NCI-H345 (cell line): ENCODE results near the gene DNAJC15.
"Not testable (repeated sequence)": the region's sequence is repeated elsewhere in the genome, so short reads cannot be mapped to it uniquely, and the experiment has no call there.

ENCODE experiments used
- DNase-seq: peaks from one replicate; lab custom pipeline; 2025; lab: John Stamatoyannopoulos, UW

DNAJC15 gene

DNA sequence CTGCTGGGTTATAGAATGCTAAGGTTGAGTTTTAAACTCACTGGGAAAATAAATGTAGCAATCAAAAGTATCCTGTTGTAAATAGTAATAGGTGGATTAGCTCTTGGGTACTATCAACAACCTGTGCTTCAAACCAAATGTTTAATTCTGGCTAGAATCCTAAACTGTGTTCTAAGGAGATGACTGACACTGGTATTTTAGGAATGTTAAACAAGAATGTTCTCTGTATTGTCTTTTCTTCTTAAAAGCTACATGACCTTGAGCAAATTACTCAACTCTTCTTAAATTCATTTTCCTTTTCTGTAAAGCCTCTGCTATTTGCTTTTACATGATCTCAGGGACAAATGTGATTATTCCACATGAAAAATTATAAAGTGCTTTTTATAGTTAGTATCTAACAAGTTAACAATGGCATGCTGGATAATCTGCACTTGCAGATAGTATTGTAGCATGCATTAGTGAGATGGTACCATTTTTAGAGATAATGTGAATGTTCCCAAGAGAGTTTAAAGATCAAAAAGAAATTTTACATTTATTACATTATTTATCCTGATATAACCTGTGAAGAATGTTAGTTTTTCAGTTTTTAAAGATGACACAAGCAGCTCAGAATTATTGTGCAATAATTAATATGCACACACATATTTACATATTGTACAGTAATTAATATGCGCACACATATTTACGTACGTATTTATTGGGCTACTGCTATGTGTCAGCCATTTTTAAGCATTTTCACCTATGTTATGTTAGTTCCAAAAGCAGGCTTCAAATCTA lies 17.7 kb upstream of the DNAJC15 start:
- DNase-seq, result no peak

DNA sequence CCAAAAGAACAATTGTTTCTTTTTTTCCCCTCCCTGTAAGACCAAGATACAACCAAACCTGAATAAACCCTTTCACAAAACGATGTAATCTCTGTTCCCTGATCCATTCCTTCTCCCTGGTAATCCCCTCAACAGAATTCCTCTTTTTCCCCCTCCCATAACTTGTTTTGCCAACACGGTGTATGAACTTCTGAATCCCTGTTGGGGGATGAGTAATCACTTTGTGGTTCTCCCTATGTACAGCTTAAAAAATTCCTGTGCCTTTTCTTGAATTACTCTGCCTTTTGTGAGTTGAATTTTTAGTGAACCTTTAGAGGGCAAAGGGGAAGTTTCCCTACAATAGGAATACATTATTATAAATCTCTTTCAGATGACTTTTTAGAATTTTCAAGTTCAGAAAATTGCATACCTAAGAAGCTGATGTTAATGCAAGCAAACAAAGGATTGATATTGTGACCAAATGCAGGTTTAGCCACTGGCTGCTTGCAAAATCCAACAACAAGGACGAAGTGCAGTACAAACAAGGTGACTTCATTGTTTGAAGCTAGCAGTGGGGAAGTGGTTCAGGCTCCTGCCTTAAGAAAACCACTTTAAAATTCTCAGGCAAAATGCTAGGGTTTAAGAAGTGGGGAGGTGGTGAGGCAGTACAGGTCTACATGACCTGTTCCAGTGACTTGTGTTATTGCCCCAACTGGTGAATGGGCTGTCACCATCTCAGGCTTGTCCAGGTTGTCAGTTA lies 16.3 kb upstream of the DNAJC15 start:
- DNase-seq, result no peak

DNA sequence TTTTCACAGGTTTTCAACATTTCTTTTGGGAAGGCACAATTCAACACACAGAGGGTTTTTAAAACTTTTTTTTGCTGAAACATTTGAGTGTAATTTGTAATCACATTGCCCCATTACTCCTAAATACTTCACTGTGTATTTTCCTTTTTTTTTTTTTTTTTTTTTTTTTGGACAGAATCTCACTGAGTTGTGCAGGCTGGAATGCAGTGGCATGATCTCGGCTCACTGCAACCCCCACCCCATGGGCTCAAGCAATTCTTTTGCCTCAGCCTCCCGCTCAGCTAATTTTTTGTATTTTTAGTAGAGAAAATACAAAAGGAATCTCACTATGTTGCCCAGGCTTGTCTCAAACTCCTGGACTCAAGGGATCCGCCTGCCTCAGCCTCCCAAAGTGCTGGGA lies 14.8 kb upstream of the DNAJC15 start:
- no peak for DNase-seq

GRCh38 chr13:43009506-43009905 lies 13.9 kb upstream of the DNAJC15 start:
- no peak for DNase-seq

GRCh38 chr13:43014162-43014561 lies 9.2 kb upstream of the DNAJC15 start:
- DNase-seq, result no peak

- no peak for DNase-seq
Observed at GRCh38 chr13:43016226-43016625, 7.2 kb upstream of the DNAJC15 start.

DNA sequence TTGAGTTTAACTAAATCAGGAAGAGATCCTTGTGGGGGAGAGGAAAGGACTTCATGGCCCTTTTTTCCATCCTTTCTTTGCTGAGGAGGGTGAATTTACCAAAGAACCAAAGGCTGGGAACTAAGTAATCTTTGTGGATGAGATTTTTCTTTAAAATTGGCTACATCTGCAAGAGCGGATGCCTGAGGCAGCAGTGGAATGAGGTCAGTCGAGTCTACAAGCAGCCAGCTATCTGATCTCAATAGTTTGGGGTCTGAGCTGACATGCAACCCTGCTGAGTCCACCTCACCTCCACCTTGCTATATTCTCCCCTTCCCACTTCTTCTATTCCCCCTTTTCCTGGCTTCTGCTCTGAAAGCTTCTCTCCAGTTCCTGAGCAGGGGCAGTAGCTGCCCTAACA lies 3.6 kb upstream of the DNAJC15 start:
- DNase-seq, result no peak

DNA sequence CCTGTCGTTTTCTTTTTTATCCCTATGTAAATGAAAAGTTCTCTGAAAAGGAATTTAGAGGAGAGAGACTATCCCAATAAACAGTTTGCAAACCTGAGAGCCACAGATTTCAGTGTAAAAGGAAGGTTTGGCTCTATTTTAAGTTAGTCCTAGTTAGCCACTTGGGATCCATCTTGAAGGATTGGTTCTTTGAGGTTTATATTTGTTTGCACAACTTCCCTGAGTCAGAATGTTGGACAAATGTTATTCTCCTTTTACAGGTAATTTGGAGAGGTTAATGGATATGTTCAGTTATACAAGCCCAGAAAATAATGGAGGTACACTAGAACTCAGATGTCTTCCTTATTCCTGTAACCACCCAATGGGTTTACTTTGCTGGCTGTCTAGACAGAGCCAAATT lies 2.6 kb upstream of the DNAJC15 start:
- DNase-seq, result no peak

DNA sequence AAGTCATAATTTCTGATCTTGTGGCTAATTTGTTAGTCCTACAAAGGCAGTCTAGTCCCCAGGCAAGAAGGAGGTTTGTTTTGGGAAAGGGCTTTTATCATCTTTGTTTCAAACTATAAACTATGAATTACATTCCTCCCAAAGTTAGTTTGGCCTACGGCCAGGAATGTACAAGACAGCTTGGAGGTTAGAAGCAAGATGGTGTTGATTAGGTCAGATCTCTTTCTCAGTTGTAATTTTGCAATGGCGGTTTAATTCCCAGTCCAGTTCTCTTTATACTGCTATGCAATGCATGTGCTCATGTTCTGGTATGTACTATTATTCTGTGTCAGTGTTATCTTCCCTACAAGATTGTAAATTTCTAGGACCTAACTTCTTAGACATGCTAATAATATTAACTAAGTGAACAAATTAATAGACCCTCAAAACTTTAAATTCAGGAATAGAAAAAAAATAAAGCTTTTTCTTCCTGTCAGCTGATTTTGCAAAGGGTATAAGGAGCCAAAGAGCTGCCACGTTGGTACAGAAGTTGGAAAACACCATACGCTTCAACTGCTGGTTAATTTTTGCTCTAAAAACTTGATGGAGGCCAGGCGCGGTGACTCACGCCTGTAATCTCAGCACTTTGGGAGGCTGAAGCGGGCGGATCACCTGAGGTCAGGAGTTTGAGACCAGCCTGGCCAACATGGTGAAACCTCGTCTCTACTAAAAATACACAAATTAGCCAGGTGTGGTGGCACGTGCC lies 1.3 kb upstream of the DNAJC15 start:
- DNase-seq, result no peak

- no peak for DNase-seq
Observed at GRCh38 chr13:43022934-43023288, 475 bp upstream of the DNAJC15 start.

DNA sequence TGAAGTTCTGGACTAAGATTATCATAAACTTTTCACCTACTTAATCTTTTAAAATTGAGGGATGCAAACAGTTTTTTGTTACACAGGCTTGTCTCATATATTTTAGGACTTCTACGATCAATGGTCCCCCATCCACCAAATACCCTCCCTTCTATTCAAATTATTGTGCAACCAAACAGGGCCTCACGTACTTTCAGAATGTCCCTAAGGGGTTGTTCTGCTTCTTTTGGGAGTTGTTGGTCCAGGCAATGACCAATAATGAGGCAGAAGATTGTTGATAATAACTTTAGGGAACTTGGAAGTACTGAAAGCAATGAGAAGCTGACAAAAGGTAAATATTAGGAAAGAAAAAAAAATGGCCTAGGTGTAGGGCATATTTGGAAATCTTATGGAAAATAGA lies 2.9 kb downstream of the DNAJC15 start:
- DNase-seq, result no peak

- no peak for DNase-seq
Observed at GRCh38 chr13:43030548-43030947, 7.2 kb downstream of the DNAJC15 start.

DNA sequence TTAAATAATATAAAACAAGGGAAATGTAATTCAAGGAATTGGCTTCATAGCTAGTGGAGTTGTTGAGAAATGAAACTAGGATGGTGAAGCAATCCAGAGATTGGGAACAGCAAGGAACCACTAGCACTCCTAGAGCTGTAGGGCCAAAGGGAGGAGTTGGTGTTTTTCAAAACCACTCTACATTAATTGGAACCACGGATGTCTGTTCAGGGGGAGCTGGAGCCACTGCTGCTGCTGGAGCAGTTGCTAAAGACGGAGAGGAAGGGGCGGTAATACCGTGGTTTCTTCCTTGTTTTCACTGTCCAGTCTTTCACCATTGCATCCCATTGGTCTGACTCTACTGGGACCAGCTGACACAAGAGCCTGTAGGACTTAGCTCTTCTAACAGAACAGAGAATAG lies 8.5 kb downstream of the DNAJC15 start:
- DNase-seq, result no peak

DNA sequence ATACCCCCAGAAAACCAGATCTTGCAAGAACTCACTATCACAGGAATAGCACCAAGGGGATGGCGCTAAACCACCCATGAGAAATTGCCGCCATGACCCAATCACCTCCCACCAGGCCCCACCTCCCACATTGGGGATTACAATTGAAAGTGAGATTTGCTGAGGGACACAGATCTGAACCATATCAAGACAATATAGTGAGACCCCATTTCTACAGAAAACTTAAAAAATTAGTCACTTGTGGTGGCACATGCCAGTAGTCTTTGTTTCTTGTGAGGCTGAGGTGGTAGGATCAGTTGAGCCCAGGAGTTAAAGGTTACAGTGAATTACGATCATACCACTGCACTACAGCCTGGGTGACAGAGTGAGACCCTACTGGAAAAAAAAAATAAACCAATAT lies 9.7 kb downstream of the DNAJC15 start:
- DNase-seq, result no peak

- no peak for DNase-seq
Observed at GRCh38 chr13:43036351-43037250, 13.2 kb downstream of the DNAJC15 start.

- no peak for DNase-seq
Observed at GRCh38 chr13:43039966-43040365, 16.6 kb downstream of the DNAJC15 start.

GRCh38 chr13:43040581-43041368 lies 17.4 kb downstream of the DNAJC15 start:
- DNase-seq, result not testable (repeated sequence)

GRCh38 chr13:43041369-43041921 lies 18.1 kb downstream of the DNAJC15 start:
- no peak for DNase-seq

DNA sequence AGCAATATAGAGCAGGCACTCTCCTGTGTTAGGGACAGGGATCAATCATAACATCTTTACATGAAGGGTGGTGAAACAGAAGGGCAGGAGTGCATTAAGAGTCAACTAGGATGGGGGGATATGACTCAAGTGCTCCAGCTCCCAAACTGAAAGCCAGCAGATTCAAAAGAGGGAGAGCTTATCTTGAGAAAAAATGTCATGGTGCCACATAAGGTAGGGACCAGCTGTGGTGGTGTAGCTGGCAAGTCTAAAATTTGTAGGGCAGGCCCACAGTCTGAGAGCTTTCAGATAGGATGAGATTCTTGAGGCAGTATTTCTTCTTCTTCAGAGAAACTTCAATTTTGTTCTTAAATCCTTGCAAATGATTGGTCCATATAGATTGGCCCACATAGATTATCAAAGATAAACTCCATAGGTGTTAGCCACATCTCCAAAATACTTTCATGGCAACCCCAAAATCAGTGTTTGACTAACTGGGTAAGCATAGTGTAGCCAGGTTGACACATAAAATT lies 19.1 kb downstream of the DNAJC15 start:
- no peak for DNase-seq

DNA sequence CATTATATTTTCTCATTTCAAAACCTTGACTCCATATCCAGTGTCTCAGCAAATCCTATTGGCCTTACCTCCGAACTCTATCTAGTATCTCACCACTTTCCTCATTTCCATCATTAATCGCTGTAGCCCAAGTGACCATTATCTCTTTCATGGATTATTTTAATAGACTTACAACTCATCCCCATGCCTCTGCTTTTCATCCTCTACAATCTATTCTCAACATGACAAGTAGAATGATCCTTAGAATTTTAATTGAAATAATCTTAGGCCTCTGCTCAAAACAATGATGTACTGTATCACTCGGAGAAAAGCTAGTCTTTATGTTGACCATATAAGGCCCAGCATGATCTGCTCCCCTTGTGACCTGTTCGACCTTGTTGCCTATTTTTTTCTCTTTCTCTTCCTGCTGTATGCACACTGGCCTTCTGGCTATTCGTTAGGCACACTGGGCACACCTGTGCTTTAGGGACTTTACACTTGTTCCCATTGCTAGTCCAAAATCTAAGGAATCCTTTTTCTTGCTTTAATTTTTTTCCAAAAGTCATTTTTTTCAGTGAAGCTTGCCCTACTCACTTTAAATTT lies 21.4 kb downstream of the DNAJC15 start:
- no peak for DNase-seq
